Stimulated activated CD4-positive, alpha-beta T cell treated with anti-CD3 and anti-CD28 coated beads, Interleukin-1b, Interleukin-23, amount 100 ng/mL, for 24 hours (primary cell): Measurements from ENCODE around the gene ACSL6.

Experiments
- DNase-seq, 4 experiments: peaks; one replicate each; pipeline ENCODE4 v3.0.0-alpha.2; 2020; ENCODE audit warnings: low read depth in 4 of 4, low spot score in 1 of 4

Gene ACSL6

GRCh38 chr5:132017738-132018625 lies 6.5 kb upstream of the ACSL6 start:
- no peak for DNase-seq

- DNase-seq: no peak
These were observed 5.9 kb upstream of the ACSL6 start for GRCh38 chr5:132017316-132017715.

GRCh38 chr5:132016721-132017250 lies 5.3 kb upstream of the ACSL6 start:
- no peak for DNase-seq

- no peak for DNase-seq
These were observed 2.3 kb upstream of the ACSL6 start for GRCh38 chr5:132013711-132014110.

- DNase-seq: no peak
These were observed 1.7 kb upstream of the ACSL6 start for GRCh38 chr5:132013006-132013689.

GRCh38 chr5:132012371-132013005 lies 1.0 kb upstream of the ACSL6 start:
- no peak for DNase-seq

- DNase-seq: no peak
These were observed 353 bp downstream of the ACSL6 start for GRCh38 chr5:132010989-132011621.

- DNase-seq: no peak
These were observed 841 bp downstream of the ACSL6 start for GRCh38 chr5:132010645-132010988.

GRCh38 chr5:132009706-132010405 lies 1.6 kb downstream of the ACSL6 start:
- DNase-seq: no peak

GRCh38 chr5:132008961-132009680 lies 2.3 kb downstream of the ACSL6 start:
- DNase-seq: no peak

- no peak for DNase-seq
These were observed 3.3 kb downstream of the ACSL6 start for GRCh38 chr5:132008163-132008473.

GRCh38 chr5:132007399-132008162 lies 3.9 kb downstream of the ACSL6 start:
- DNase-seq: peak; percentile 54 to 72 (median 64)

GRCh38 chr5:132006331-132007120 lies 4.9 kb downstream of the ACSL6 start:
- no peak for DNase-seq

- no peak for DNase-seq
These were observed 5.9 kb downstream of the ACSL6 start for GRCh38 chr5:132005591-132005990.

- DNase-seq: no peak
These were observed 7.5 kb downstream of the ACSL6 start for GRCh38 chr5:132003982-132004381.

GRCh38 chr5:132003170-132003744 lies 8.2 kb downstream of the ACSL6 start:
- DNase-seq: no peak

GRCh38 chr5:132002757-132003156 lies 8.7 kb downstream of the ACSL6 start:
- no peak for DNase-seq
